ENCODE data around the gene BCKDHB.
"Not testable (repeated sequence)": the region's sequence is repeated elsewhere in the genome, so short reads cannot be mapped to it uniquely, and the experiment has no call there.

The BCKDHB gene

DNA sequence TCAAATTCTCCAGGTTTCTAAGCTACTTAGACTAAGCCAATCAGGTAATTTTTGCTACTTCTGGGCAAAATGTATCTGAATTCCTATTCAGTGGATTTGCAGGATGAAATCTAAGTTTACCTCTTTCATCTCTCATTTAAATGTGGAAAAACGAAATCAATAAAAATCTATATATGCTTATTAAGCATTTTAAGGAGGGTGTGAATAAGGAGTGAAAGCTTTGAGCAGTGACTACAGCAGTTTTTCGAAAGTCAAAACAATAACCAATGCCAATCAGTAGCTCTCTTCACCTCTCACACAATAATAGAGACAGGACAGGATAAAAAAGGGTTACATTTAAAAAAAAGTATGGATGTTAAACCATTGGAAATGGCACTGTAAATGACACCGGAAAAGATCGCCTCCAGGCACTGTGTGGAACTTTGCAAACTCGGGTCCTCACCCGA is 476 bp upstream of the BCKDHB start:
- peak overlapping the region; percentile 8; the same call in 1 of the 2 replicates for H3K4me3 ChIP-seq (ENCODE audit: low read length)
- no peak overlapping the region for H3K27ac ChIP-seq (ENCODE audit: low read length)
- peaks cover 1% of the 10 kb centered on the region; the same call in 1 of the 2 replicates for H3K4me1 ChIP-seq (ENCODE audit: control insufficient read depth, insufficient read depth, low read length)
- H3K36me3 ChIP-seq (ENCODE audit: control insufficient read depth, insufficient read depth, low read length) = no peaks in the 10 kb centered on the region
- DNase-seq (ENCODE audit: low read depth, low spot score) = no peak
- WGBS (ENCODE audit: insufficient coverage, insufficient read length) = no CpG with 5 or more reads among the region's 6 CpGs
- H3K27me3 ChIP-seq (ENCODE audit: control insufficient read depth, insufficient read depth, low read length) = no peaks in the 10 kb centered on the region
- no peaks in the 10 kb centered on the region for H3K9me3 ChIP-seq (ENCODE audit: control insufficient read depth, insufficient read depth, low read length)

DNA sequence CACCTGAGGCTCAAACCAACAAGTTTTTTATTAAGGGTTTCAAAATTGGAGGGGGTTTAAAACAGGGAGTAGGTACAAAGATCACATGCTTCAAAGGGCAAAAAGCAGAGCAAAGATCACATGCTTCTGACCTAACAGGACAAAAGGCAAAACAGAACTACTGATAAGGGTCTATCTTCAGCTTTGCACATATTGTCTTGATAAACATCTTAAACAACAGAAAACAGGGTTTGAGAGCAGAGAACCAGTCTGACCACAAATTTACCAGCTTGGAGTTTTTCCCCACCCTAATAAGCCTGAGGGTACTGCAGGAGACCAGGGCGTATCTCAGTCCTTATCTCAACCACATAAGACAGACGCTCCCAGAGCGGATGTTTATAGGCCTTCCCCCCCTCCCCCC is 16.1 kb downstream of the BCKDHB start:
- not testable (repeated sequence) for H3K27ac ChIP-seq (ENCODE audit: low read length); H3K27me3 ChIP-seq (ENCODE audit: control insufficient read depth, insufficient read depth, low read length); DNase-seq (ENCODE audit: low read depth, low spot score); H3K9me3 ChIP-seq (ENCODE audit: control insufficient read depth, insufficient read depth, low read length); H3K4me1 ChIP-seq (ENCODE audit: control insufficient read depth, insufficient read depth, low read length); H3K36me3 ChIP-seq (ENCODE audit: control insufficient read depth, insufficient read depth, low read length); H3K4me3 ChIP-seq (ENCODE audit: low read length)
- no CpG with 5 or more reads among the region's 3 CpGs for WGBS (ENCODE audit: insufficient coverage, insufficient read length)

DNA sequence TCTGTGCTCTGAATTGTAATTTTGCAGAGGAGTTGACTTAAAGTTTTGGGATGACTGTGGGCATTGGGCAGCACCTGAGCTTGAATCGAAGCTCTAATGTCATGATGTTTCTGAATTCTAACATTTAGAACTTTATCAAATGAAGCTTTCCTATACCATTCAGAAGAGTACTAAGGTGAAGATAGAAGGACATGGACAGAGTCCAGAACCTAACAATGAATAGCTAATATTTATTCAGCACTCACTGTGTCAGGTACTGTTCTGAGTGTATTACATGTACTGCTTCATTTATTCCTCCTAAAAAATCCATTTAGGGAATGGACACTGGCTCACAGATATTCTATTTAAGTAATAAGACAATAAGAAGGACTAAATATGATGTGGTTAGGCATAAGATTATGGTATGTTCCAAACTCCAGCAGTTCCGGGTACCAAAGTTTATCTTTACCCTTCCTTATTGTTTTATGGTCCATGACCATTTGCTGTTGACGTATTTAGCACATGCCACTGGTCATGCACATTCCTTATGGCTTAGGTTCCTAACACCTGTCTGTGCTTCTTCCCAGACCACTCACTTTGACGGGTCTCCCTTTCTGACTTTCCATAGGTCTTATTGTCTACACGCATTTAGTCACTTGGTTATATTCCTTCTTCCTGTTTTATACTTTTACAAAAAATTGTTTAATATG is 20.3 kb downstream of the BCKDHB start:
- no CpG with 5 or more reads among the region's 5 CpGs for WGBS (ENCODE audit: insufficient coverage, insufficient read length)
- no peaks in the 10 kb centered on the region for H3K9me3 ChIP-seq (ENCODE audit: control insufficient read depth, insufficient read depth, low read length)
- no peaks in the 10 kb centered on the region for H3K27me3 ChIP-seq (ENCODE audit: control insufficient read depth, insufficient read depth, low read length)
- H3K36me3 ChIP-seq (ENCODE audit: control insufficient read depth, insufficient read depth, low read length) = no peaks in the 10 kb centered on the region
- no peak for DNase-seq (ENCODE audit: low read depth, low spot score)
- no peaks in the 10 kb centered on the region for H3K4me1 ChIP-seq (ENCODE audit: control insufficient read depth, insufficient read depth, low read length)
- H3K4me3 ChIP-seq (ENCODE audit: low read length) = no peak overlapping the region
- H3K27ac ChIP-seq (ENCODE audit: low read length) = no peak overlapping the region

DNA sequence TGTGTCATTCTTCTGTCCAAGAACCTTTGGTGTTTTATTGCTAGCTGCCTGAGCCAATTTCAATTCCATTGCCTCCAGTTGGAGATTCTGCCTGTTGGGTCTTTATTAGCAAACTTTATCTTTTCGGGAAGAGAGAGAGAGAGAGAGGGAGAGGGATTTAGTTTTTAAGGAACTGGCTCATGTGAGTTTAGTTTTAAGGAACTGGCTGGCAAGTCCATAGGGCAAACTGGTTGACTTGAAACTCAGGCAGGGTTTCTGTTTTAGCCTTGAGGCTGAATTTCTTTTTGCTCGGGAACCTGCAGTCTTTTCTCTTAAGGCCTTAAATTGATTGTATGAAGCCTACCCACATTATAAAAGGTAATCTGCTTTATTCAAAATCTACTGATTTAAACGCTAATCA is 23.0 kb downstream of the BCKDHB start:
- WGBS (ENCODE audit: insufficient coverage, insufficient read length) = 86% methylated on average over 1 of the region's 3 CpGs
- no peaks in the 10 kb centered on the region for H3K9me3 ChIP-seq (ENCODE audit: control insufficient read depth, insufficient read depth, low read length)
- no peak for DNase-seq (ENCODE audit: low read depth, low spot score)
- H3K36me3 ChIP-seq (ENCODE audit: control insufficient read depth, insufficient read depth, low read length) = no peaks in the 10 kb centered on the region
- H3K4me1 ChIP-seq (ENCODE audit: control insufficient read depth, insufficient read depth, low read length) = no peaks in the 10 kb centered on the region
- H3K27me3 ChIP-seq (ENCODE audit: control insufficient read depth, insufficient read depth, low read length) = no peaks in the 10 kb centered on the region
- H3K27ac ChIP-seq (ENCODE audit: low read length) = no peak overlapping the region
- H3K4me3 ChIP-seq (ENCODE audit: low read length) = no peak overlapping the region

DNA sequence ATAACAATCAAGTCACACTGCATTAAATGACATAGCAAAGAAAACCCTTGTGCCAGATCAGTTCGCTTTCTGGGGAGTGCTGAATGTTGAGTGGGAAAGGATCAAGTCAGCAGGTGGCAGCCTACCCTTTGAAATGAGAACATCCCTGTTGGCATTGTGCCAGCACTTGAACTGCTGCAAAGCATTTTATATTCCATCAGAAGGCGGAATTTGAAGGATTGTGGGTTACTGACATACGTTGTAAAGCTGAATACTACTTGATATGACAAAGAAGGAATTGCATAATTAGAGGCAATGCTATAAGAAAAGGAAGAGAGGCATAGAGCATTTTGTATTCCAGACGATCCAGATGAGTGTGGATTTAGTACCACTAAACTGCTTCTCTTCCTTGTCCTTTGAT is 26.5 kb downstream of the BCKDHB start:
- no peaks in the 10 kb centered on the region for H3K36me3 ChIP-seq (ENCODE audit: control insufficient read depth, insufficient read depth, low read length)
- H3K4me3 ChIP-seq (ENCODE audit: low read length) = no peak overlapping the region
- H3K27me3 ChIP-seq (ENCODE audit: control insufficient read depth, insufficient read depth, low read length) = no peaks in the 10 kb centered on the region
- WGBS (ENCODE audit: insufficient coverage, insufficient read length) = no CpG with 5 or more reads among the region's 4 CpGs
- peak; percentile 9 for DNase-seq (ENCODE audit: low read depth, low spot score)
- no peaks in the 10 kb centered on the region for H3K9me3 ChIP-seq (ENCODE audit: control insufficient read depth, insufficient read depth, low read length)
- no peak overlapping the region for H3K27ac ChIP-seq (ENCODE audit: low read length)
- no peaks in the 10 kb centered on the region for H3K4me1 ChIP-seq (ENCODE audit: control insufficient read depth, insufficient read depth, low read length)

DNA sequence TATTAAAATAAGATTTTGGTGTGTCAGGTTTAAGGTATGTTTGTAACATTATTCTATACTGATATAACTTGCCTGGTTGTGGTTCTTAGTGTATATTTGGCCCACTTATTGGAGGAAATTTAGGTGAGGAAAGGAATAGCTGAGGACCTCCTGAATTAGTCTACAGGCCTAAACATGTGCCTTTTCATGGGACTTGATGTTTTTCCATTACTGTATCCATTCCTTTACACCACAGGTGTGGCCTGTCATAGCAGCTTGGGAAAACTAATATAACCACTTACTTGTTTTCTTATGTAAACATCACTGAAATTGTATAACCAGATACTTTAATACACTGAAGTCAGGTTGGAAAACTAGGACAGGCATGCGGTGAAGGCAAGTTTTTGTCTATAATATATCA is 27.6 kb downstream of the BCKDHB start:
- Histone ChIP-seq H3K36me3 (ENCODE audit: control insufficient read depth, insufficient read depth, low read length) (no peaks in the 10 kb centered on the region), H3K27ac (ENCODE audit: low read length) (no peak overlapping the region), H3K27me3 (ENCODE audit: control insufficient read depth, insufficient read depth, low read length) (no peaks in the 10 kb centered on the region), H3K4me3 (ENCODE audit: low read length) (no peak overlapping the region), H3K4me1 (ENCODE audit: control insufficient read depth, insufficient read depth, low read length) (no peaks in the 10 kb centered on the region), H3K9me3 (ENCODE audit: control insufficient read depth, insufficient read depth, low read length) (no peaks in the 10 kb centered on the region)
- WGBS (ENCODE audit: insufficient coverage, insufficient read length) = no CpG with 5 or more reads among the region's 1 CpG
- DNase-seq (ENCODE audit: low read depth, low spot score) = no peak

DNA sequence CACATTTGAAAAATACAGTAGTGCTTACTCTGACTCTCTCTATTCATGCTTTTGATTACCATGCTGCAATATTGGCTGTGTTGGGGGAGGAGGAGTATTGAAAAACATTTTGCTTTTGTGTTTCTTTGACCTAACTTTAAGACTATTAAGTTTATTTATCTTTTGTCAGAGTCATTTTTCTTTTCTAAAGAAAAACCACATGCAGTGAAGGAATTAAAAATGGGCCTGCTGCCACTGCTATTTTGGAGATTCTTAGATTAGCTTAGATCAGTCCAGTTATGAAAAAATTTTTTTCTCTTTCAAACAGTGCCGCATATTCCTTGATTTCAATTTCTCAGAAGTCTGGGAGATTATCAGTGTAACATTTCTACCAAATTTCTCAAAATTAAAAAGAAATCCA is 36.1 kb downstream of the BCKDHB start:
- Histone ChIP-seq H3K4me3 (ENCODE audit: low read length) (no peak overlapping the region), H3K27ac (ENCODE audit: low read length) (no peak overlapping the region), H3K27me3 (ENCODE audit: control insufficient read depth, insufficient read depth, low read length) (no peaks in the 10 kb centered on the region), H3K4me1 (ENCODE audit: control insufficient read depth, insufficient read depth, low read length) (no peaks in the 10 kb centered on the region), H3K36me3 (ENCODE audit: control insufficient read depth, insufficient read depth, low read length) (no peaks in the 10 kb centered on the region), H3K9me3 (ENCODE audit: control insufficient read depth, insufficient read depth, low read length) (no peaks in the 10 kb centered on the region)
- no CpG with 5 or more reads among the region's 1 CpG for WGBS (ENCODE audit: insufficient coverage, insufficient read length)
- DNase-seq (ENCODE audit: low read depth, low spot score) = no peak

DNA sequence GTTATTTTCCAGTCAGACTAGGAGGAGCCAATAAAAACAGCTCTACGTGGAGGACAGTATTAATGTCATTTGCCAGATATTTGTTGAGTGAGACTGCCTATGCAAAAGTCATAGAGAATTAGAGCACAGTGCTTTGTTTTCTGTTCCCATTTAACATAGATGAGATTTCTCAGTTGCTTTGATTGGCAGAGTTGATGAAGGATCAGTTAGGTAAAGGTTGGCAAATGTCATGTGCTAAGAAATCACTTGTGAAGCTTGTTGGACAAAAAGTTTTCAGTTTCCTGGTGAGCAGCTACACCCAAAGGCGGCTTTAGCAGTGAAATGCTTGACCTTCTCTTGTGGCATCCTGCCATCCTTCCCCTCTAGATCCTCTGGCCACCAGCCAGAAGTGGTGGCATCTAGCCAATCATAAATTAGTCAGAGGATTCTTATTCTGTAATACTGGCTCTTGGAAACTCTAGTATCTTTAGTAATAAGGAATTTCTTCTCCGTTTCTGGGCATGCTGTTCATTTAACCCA is 37.0 kb downstream of the BCKDHB start:
- no CpG with 5 or more reads among the region's 3 CpGs for WGBS (ENCODE audit: insufficient coverage, insufficient read length)
- Histone ChIP-seq H3K9me3 (ENCODE audit: control insufficient read depth, insufficient read depth, low read length) (no peaks in the 10 kb centered on the region), H3K27ac (ENCODE audit: low read length) (no peak overlapping the region), H3K4me1 (ENCODE audit: control insufficient read depth, insufficient read depth, low read length) (no peaks in the 10 kb centered on the region), H3K27me3 (ENCODE audit: control insufficient read depth, insufficient read depth, low read length) (no peaks in the 10 kb centered on the region), H3K36me3 (ENCODE audit: control insufficient read depth, insufficient read depth, low read length) (no peaks in the 10 kb centered on the region), H3K4me3 (ENCODE audit: low read length) (no peak overlapping the region)
- DNase-seq (ENCODE audit: low read depth, low spot score) = no peak

DNA sequence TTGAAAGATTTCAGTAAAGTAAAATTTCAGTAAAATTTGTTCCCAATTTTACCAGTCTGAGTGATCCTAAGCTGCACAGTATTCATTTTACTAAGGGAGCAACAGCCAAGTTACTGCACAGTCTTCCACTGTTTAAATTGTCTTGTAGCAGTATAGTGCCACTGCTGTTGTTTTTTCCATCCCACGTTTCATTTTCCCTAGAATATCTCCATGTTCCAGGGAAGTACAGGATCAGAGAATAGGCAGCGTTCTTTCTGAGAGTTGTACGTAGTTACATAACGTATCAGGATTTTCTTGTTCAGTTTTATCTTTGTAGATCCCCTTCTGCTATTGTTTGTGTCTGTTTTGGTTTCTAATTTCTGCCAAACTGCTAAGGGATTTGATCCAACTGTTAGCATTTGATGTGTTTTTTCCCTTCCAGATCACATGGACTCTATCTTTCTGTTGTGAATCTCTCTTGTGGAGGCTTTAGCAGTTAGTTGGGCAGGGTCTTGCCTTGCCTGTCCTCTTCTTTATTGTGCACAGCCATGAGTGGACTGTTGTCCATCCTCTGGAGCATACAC is 38.4 kb downstream of the BCKDHB start:
- WGBS (ENCODE audit: insufficient coverage, insufficient read length) = no CpG with 5 or more reads among the region's 4 CpGs
- H3K27me3 ChIP-seq (ENCODE audit: control insufficient read depth, insufficient read depth, low read length) = no peaks in the 10 kb centered on the region
- H3K27ac ChIP-seq (ENCODE audit: low read length) = no peak overlapping the region
- H3K4me1 ChIP-seq (ENCODE audit: control insufficient read depth, insufficient read depth, low read length) = no peaks in the 10 kb centered on the region
- no peak overlapping the region for H3K4me3 ChIP-seq (ENCODE audit: low read length)
- DNase-seq (ENCODE audit: low read depth, low spot score) = no peak
- H3K9me3 ChIP-seq (ENCODE audit: control insufficient read depth, insufficient read depth, low read length) = no peaks in the 10 kb centered on the region
- no peaks in the 10 kb centered on the region for H3K36me3 ChIP-seq (ENCODE audit: control insufficient read depth, insufficient read depth, low read length)

DNA sequence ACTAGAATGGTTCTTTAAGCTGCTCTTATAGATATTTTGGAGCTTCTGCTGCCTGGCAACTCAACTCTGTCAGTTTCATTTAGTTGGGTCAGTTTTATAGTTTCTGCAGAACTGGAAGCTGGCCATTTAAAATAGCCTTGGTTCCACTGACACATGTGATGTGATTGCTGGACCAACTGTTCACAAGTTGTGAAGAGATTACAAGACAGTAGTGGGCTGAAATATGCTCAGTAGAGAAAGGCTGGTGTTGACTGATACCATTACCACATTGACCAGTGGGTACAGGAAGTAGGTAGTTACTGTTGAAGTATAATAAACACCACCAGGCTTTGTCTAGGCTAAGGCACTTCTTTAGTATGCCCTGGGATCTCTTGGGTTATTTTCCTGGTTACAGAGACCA is 39.0 kb downstream of the BCKDHB start:
- Histone ChIP-seq H3K27ac (ENCODE audit: low read length) (no peak overlapping the region), H3K9me3 (ENCODE audit: control insufficient read depth, insufficient read depth, low read length) (no peaks in the 10 kb centered on the region), H3K27me3 (ENCODE audit: control insufficient read depth, insufficient read depth, low read length) (no peaks in the 10 kb centered on the region), H3K36me3 (ENCODE audit: control insufficient read depth, insufficient read depth, low read length) (no peaks in the 10 kb centered on the region), H3K4me1 (ENCODE audit: control insufficient read depth, insufficient read depth, low read length) (no peaks in the 10 kb centered on the region), H3K4me3 (ENCODE audit: low read length) (no peak overlapping the region)
- no peak for DNase-seq (ENCODE audit: low read depth, low spot score)

DNA sequence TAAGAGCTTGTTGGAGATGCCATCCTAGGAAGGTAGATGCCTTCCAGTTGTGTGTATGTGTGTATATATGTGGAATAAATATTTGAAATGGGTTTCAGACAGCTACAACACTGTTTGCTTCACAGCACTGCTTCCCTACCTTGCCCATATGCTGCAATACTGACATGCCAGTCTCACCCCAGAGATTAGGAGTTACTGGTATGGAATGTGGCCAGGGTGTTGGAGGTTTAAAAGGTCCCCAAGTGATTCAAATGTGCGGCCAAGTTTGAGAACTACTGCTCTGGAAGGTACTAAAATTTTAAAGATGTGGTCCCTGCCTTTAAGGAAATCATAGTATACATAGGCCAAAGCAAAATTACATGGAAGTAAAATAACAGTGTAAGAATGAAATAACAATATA is 39.5 kb downstream of the BCKDHB start:
- H3K27me3 ChIP-seq (ENCODE audit: control insufficient read depth, insufficient read depth, low read length) = no peaks in the 10 kb centered on the region
- no CpG with 5 or more reads among the region's 1 CpG for WGBS (ENCODE audit: insufficient coverage, insufficient read length)

More for the DNA sequence above, 39.5 kb downstream of the BCKDHB start:
- Histone ChIP-seq H3K9me3 (ENCODE audit: control insufficient read depth, insufficient read depth, low read length) (no peaks in the 10 kb centered on the region), H3K36me3 (ENCODE audit: control insufficient read depth, insufficient read depth, low read length) (no peaks in the 10 kb centered on the region), H3K4me3 (ENCODE audit: low read length) (no peak overlapping the region), H3K27ac (ENCODE audit: low read length) (no peak overlapping the region), H3K4me1 (ENCODE audit: control insufficient read depth, insufficient read depth, low read length) (no peaks in the 10 kb centered on the region)
- DNase-seq (ENCODE audit: low read depth, low spot score) = no peak
